KMS-11 (cell line): Measurements from ENCODE around the gene SPACDR.

Source experiments
- H2AFZ ChIP-seq: fragments of 200-600 bp; sonication (generic); 2 replicates; pipeline ENCODE4 v1.6.1; 2016; ENCODE audit warnings: antibody characterized with exemption, mixed run types, low read depth
- H3K27ac ChIP-seq: fragments of 200-600 bp; sonication (generic); 2 replicates; pipeline ENCODE4 v1.6.1; 2016; ENCODE audit warnings: mild to moderate bottlenecking, mixed run types
- H3K27me3 ChIP-seq: fragments of 200-600 bp; sonication (generic); 2 replicates; pipeline ENCODE4 v1.6.1; 2017; ENCODE audit warnings: mild to moderate bottlenecking, low read depth, mixed run types, moderate library complexity; ENCODE audit not compliant: insufficient read depth
- H3K36me3 ChIP-seq: fragments of 200-600 bp; sonication (generic); 2 replicates; pipeline ENCODE4 v1.6.1; 2017; ENCODE audit warnings: mild to moderate bottlenecking, mixed run types; ENCODE audit not compliant: insufficient read depth
- H3K4me1 ChIP-seq: fragments of 200-600 bp; sonication (generic); 2 replicates; pipeline ENCODE4 v1.6.1; 2016; ENCODE audit warnings: mild to moderate bottlenecking, low read depth, mixed run types; ENCODE audit not compliant: poor library complexity, severe bottlenecking
- H3K4me2 ChIP-seq: fragments of 200-600 bp; sonication (generic); 2 replicates; pipeline ENCODE4 v1.7.0; 2016; ENCODE audit warnings: mild to moderate bottlenecking, mixed run types
- H3K4me3 ChIP-seq: fragments of 200-600 bp; sonication (generic); IDR thresholded peaks from 2 replicates; pipeline ENCODE4 v1.6.1; 2017; ENCODE audit warnings: low read depth, low read length, mixed read lengths; ENCODE audit not compliant: insufficient read depth
- H3K79me2 ChIP-seq: fragments of 200-600 bp; sonication (generic); 2 replicates; pipeline ENCODE4 v1.6.1; 2016; ENCODE audit warnings: low read depth, mixed run types; ENCODE audit not compliant: insufficient read depth
- H3K9ac ChIP-seq: fragments of 200-600 bp; sonication (generic); 2 replicates; pipeline ENCODE4 v1.6.1; 2016; ENCODE audit warnings: mild to moderate bottlenecking, mixed run types
- H4K20me1 ChIP-seq: fragments of 200-600 bp; sonication (generic); 2 replicates; pipeline ENCODE4 v1.6.1; 2016; ENCODE audit warnings: mild to moderate bottlenecking, mixed run types; ENCODE audit not compliant: insufficient read depth
- TF ChIP-seq, protein P1 (sequence below): fragments of 200-600 bp; sonication (generic); conservative IDR thresholded peaks from 2 replicates; pipeline ENCODE4 v1.6.1; 2017; ENCODE audit warnings: low read depth, mild to moderate bottlenecking, antibody characterized with exemption, low read length, moderate library complexity, mixed read lengths

Gene SPACDR

DNA sequence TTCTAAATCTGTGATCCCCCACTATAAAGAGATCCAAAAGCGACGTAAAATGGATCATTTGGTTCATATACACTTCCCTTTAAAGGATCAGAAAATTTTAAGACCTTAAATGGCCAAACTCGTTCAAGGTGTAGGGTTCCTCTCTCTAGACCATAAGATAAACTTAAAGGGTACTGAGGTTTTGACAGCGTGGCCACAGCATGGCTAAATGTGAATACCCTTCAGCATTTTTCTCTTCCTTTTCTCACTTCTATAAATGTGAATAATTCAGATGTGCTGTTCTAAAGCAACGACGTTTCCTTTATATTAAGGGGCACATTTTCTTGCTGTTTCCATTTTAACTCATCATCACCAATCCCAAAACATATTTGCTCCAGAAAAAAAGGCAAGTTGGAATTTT lies 40.7 kb downstream of the SPACDR start:
- TF ChIP-seq, protein P1, sequence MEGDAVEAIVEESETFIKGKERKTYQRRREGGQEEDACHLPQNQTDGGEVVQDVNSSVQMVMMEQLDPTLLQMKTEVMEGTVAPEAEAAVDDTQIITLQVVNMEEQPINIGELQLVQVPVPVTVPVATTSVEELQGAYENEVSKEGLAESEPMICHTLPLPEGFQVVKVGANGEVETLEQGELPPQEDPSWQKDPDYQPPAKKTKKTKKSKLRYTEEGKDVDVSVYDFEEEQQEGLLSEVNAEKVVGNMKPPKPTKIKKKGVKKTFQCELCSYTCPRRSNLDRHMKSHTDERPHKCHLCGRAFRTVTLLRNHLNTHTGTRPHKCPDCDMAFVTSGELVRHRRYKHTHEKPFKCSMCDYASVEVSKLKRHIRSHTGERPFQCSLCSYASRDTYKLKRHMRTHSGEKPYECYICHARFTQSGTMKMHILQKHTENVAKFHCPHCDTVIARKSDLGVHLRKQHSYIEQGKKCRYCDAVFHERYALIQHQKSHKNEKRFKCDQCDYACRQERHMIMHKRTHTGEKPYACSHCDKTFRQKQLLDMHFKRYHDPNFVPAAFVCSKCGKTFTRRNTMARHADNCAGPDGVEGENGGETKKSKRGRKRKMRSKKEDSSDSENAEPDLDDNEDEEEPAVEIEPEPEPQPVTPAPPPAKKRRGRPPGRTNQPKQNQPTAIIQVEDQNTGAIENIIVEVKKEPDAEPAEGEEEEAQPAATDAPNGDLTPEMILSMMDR = no peak
- H2AFZ ChIP-seq = no peak overlapping the region
- peaks cover 6% of the 10 kb centered on the region for H3K4me1 ChIP-seq
- H4K20me1 ChIP-seq = no peaks in the 10 kb centered on the region
- H3K27me3 ChIP-seq = no peaks in the 10 kb centered on the region
- H3K79me2 ChIP-seq = no peaks in the 10 kb centered on the region
- no peak overlapping the region for H3K4me2 ChIP-seq
- H3K4me3 ChIP-seq = no peak overlapping the region
- no peaks in the 10 kb centered on the region for H3K36me3 ChIP-seq
- no peak overlapping the region for H3K27ac ChIP-seq
- H3K9ac ChIP-seq = no peak overlapping the region

DNA sequence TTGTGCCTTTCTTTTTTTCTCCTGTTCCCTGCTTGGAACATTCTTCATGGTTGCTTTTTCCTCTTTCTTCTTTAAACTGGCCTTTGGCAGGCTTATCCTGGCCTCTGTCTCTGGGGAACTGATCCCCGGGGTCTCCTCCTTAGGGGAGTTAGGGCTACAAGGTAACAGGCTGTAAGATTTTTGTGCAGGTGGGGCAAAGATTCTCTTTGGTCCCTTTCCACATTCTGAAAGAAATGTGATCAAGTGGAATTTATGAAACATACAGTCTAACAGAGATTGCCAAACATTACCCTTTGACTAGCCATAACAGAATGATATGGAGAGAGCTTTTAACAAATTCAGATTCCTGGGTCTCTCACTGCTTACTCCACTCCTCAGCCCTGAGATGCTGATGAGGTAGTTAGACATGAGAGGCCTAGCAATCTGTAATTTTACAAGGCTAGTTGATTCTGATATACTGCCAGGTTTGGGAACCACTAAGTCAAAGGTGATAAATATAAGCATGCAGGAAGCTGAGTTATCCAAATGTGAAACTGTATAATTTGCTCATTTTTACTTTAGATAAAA lies 44.3 kb downstream of the SPACDR start:
- no peak overlapping the region for H3K27ac ChIP-seq
- H3K4me1 ChIP-seq = no peaks in the 10 kb centered on the region
- TF ChIP-seq, protein P1 = no peak

DNA sequence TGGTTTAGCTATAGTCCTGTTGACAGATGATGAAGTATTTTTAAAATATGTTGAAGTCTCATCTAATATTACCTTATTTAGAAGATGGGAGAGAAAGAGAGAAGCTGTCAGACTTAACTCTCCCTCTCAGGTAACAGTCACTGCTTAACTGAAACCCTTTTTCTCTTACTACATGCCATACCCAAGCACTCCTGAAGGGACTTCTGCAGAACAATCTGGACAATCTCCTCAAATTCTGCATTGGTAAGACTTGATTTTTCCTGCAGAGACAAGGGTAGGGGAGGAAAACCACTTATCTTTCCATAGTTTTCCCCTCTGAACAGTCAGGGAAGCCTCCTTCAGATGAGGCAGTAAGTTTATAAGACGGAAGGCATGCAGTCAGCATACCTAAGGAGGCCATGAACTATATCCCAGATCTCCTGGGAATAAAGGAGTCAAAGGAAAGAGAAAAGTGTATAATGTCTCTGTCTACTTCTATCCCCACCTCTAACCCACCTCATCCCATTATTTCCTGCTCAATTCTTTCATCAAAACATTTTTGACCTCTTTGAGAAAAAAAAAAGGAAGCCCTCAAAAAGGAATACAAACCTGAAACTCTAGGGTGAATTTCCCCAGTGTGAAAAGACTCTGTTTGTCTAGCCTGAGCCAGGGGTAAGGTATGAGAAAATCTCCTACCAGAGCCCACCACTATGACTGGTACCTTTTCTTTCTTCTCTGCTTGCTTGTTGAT lies 45.0 kb downstream of the SPACDR start:
- Histone ChIP-seq H3K9ac (no peak overlapping the region), H3K4me2 (no peak overlapping the region), H4K20me1 (no peaks in the 10 kb centered on the region), H3K27ac (no peak overlapping the region), H3K36me3 (no peaks in the 10 kb centered on the region), H3K4me1 (no peaks in the 10 kb centered on the region), H3K4me3 (no peak overlapping the region), H3K79me2 (no peaks in the 10 kb centered on the region), H3K27me3 (no peaks in the 10 kb centered on the region), H2AFZ (no peak overlapping the region)
- TF ChIP-seq, protein P1 = no peak

More for the DNA sequence above, 44.3 kb downstream of the SPACDR start:
- H3K4me3 ChIP-seq = no peak overlapping the region
- no peaks in the 10 kb centered on the region for H3K27me3 ChIP-seq
- H2AFZ ChIP-seq = no peak overlapping the region
- no peaks in the 10 kb centered on the region for H4K20me1 ChIP-seq
- no peaks in the 10 kb centered on the region for H3K79me2 ChIP-seq
- no peaks in the 10 kb centered on the region for H3K36me3 ChIP-seq
- H3K4me2 ChIP-seq = no peak overlapping the region
- H3K9ac ChIP-seq = no peak overlapping the region

DNA sequence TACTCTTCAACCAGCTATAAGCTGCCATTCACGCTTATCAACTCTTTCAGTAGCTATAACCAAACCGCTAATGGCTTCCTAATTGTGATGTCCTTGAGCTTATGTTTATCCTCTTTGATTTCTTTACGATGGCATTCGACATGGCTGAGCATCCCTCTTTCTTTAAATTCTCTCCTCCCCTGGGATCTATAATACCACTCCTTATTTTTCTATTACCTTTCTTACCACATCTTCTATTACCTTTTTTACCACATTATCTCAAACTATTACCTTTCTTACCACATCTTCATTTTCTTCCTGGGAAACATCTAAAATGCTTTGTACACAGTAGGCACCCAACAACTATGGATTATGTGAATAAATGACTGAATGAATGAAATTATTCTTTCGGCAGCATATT lies 48.6 kb downstream of the SPACDR start:
- Histone ChIP-seq H2AFZ (no peak overlapping the region), H4K20me1 (no peaks in the 10 kb centered on the region), H3K4me1 (no peaks in the 10 kb centered on the region), H3K4me3 (no peak overlapping the region), H3K27me3 (no peaks in the 10 kb centered on the region), H3K27ac (no peak overlapping the region), H3K79me2 (no peaks in the 10 kb centered on the region), H3K9ac (no peak overlapping the region), H3K36me3 (no peaks in the 10 kb centered on the region), H3K4me2 (no peak overlapping the region)
- TF ChIP-seq, protein P1 = no peak
